Hepatocyte (in vitro differentiated cells): ENCODE measurements around the gene AIRE. TPM values are rescaled to one million over a fixed set of nuclear protein-coding genes. Genes with fewer than 3 reads are reported as not detected.

Experiments
- DNase-seq: peaks from one replicate; pipeline ENCODE4 v3.0.0-alpha.2; 2016; ENCODE audit warnings: low spot score
- H2AFZ ChIP-seq: fragments of 200-600 bp; sonication (generic); 2 replicates; pipeline ENCODE4 v1.6.0; 2016; ENCODE audit warnings: antibody characterized with exemption, mild to moderate bottlenecking
- H3K27ac ChIP-seq: fragments of 200-600 bp; sonication (generic); 2 replicates; pipeline ENCODE4 v1.5.1; 2016; ENCODE audit warnings: mild to moderate bottlenecking
- H3K27me3 ChIP-seq: fragments of 200-600 bp; sonication (generic); 2 replicates; pipeline ENCODE4 v1.6.1; 2016
- H3K36me3 ChIP-seq: fragments of 200-600 bp; sonication (generic); replicated peaks from 2 replicates; pipeline ENCODE4 v1.5.1; 2016; ENCODE audit warnings: low read depth; ENCODE audit not compliant: insufficient read depth
- H3K4me1 ChIP-seq: fragments of 200-600 bp; sonication (generic); 2 replicates; pipeline ENCODE4 v1.5.1; 2016; ENCODE audit warnings: mild to moderate bottlenecking, moderate library complexity; ENCODE audit not compliant: insufficient read depth
- H3K4me2 ChIP-seq: fragments of 200-600 bp; sonication (generic); 2 replicates; pipeline ENCODE4 v1.6.0; 2016
- H3K4me3 ChIP-seq: fragments of 200-600 bp; sonication (generic); 2 replicates; pipeline ENCODE4 v1.5.1; 2016; ENCODE audit warnings: mild to moderate bottlenecking
- H3K79me2 ChIP-seq: fragments of 200-600 bp; sonication (generic); 2 replicates; pipeline ENCODE4 v1.6.0; 2017; ENCODE audit warnings: mild to moderate bottlenecking
- H3K9me2 ChIP-seq: fragments of 200-600 bp; sonication (generic); replicated peaks from 2 replicates; pipeline ENCODE4 v1.6.0; 2017; ENCODE audit warnings: mild to moderate bottlenecking; ENCODE audit not compliant: insufficient read depth
- H3K9me3 ChIP-seq: fragments of 200-600 bp; sonication (generic); 2 replicates; pipeline ENCODE4 v1.5.1; 2016; ENCODE audit warnings: low read depth, mild to moderate bottlenecking
- H4K20me1 ChIP-seq: fragments of 200-600 bp; sonication (generic); 2 replicates; pipeline ENCODE4 v1.6.0; 2016; ENCODE audit warnings: mild to moderate bottlenecking; ENCODE audit not compliant: insufficient read depth, poor library complexity, severe bottlenecking
- CTCF ChIP-seq: fragments of 200-600 bp; sonication (generic); IDR thresholded peaks from 2 replicates; pipeline ENCODE4 v1.5.1; 2016; ENCODE audit warnings: antibody characterized with exemption, mild to moderate bottlenecking; ENCODE audit not compliant: poor library complexity
- EZH2 ChIP-seq: fragments of 200-600 bp; sonication (generic); IDR thresholded peaks from 2 replicates; pipeline ENCODE4 v1.6.1; 2016; ENCODE audit warnings: antibody characterized with exemption, mild to moderate bottlenecking, borderline replicate concordance
- EZH2phosphoT487 ChIP-seq: fragments of 200-600 bp; sonication (generic); IDR thresholded peaks from one replicate; pipeline ENCODE4 v1.6.1; 2018; ENCODE audit warnings: antibody characterized with exemption, mild to moderate bottlenecking, low read depth, moderate library complexity; ENCODE audit not compliant: unreplicated experiment, severe bottlenecking
- WGBS: methylation state at CpG from one replicate; pipeline ENCODE4 v1.1.6; 2016; ENCODE audit warnings: low lambda C conversion rate; ENCODE audit errors: missing lambda C conversion rate; 5-methylcytosine and 5-hydroxymethylcytosine counted together
- polyA plus RNA-seq: library from polyadenylated mRNA; unstranded; fragments of >200 nt; fragmentation: Nextera tagmentation; extraction: Ambion mirVana; gene quantifications from 2 replicates; pipeline ENCODE4 v1.2.1, GENCODE V29; 2016
- total RNA-seq: library from RNA; depleted of rRNA; stranded (reverse); fragments of >200 nt; gene quantifications from 2 replicates; pipeline ENCODE4 v1.2.3, GENCODE V29; 2014

AIRE gene
- total and polyA plus RNA-seq, 2 experiments from 2014 or later, result 0.42 to 1.00 TPM

- Histone ChIP-seq H3K27ac (no peak overlapping the region), H3K4me2 (peak overlapping the region; percentile 64), H3K79me2 (no peaks in the 10 kb centered on the region), H3K9me2 (no peaks in the 10 kb centered on the region), H2AFZ (no peak overlapping the region), H3K36me3 (no peaks in the 10 kb centered on the region), H3K9me3 (no peaks in the 10 kb centered on the region), H3K27me3 (no peaks in the 10 kb centered on the region), H3K4me3 (no peak overlapping the region), H4K20me1 (no peaks in the 10 kb centered on the region), H3K4me1 (peaks cover 6% of the 10 kb centered on the region)
- TF ChIP-seq CTCF, result no peak
- no peak for TF ChIP-seq EZH2phosphoT487
- TF ChIP-seq EZH2, result no peak
- 74% methylated on average over 19 of the region's 21 CpGs for WGBS
- DNase-seq, result no peak
Observed at GRCh38 chr21:44286086-44286715, 525 bp downstream of the AIRE start.

GRCh38 chr21:44286716-44287632 lies 1.3 kb downstream of the AIRE start:
- no peak overlapping the region for H2AFZ ChIP-seq
- no peak for DNase-seq
- H3K9me2 ChIP-seq, result no peaks in the 10 kb centered on the region
- no peak overlapping the region for H3K27ac ChIP-seq
- H3K36me3 ChIP-seq, result no peaks in the 10 kb centered on the region
- WGBS, result 84% methylated on average over 29 of the region's 31 CpGs
- H3K9me3 ChIP-seq, result no peaks in the 10 kb centered on the region
- no peaks in the 10 kb centered on the region for H3K27me3 ChIP-seq
- no peaks in the 10 kb centered on the region for H3K79me2 ChIP-seq
- H3K4me3 ChIP-seq, result no peak overlapping the region
- TF ChIP-seq EZH2, result no peak
- peaks cover 6% of the 10 kb centered on the region for H3K4me1 ChIP-seq
- H3K4me2 ChIP-seq, result no peak overlapping the region
- H4K20me1 ChIP-seq, result no peaks in the 10 kb centered on the region

GRCh38 chr21:44288251-44289110 lies 2.8 kb downstream of the AIRE start:
- Histone ChIP-seq H3K27me3 (no peaks in the 10 kb centered on the region), H3K27ac (no peak overlapping the region), H3K9me2 (no peaks in the 10 kb centered on the region), H3K36me3 (no peaks in the 10 kb centered on the region), H3K4me2 (no peak overlapping the region), H4K20me1 (no peaks in the 10 kb centered on the region), H3K9me3 (no peaks in the 10 kb centered on the region), H3K4me1 (no peaks in the 10 kb centered on the region), H2AFZ (no peak overlapping the region), H3K4me3 (no peak overlapping the region), H3K79me2 (no peaks in the 10 kb centered on the region)
- TF ChIP-seq EZH2phosphoT487, result no peak
- no peak for TF ChIP-seq EZH2
- TF ChIP-seq CTCF, result no peak
- 81% methylated on average over 19 of the region's 23 CpGs for WGBS
- no peak for DNase-seq
